Measurements from ENCODE around the gene PADI2. TPM values are rescaled to one million over a fixed set of nuclear protein-coding genes. Genes with fewer than 3 reads are reported as not detected.

PADI2 gene
- total and polyA plus RNA-seq, 2 donors (not counting 1 experiment from before 2014, with no cell fraction given): 0.25 to 14.2 TPM

- H3K9ac ChIP-seq (ENCODE audit: low read length): no peak overlapping the region
- peaks cover 15 to 49% of the 10 kb centered on the region in 2 experiments for H3K36me3 ChIP-seq (replicated peaks in 1 of 2; ENCODE audit: control extremely low read depth in 1 of 2, control insufficient read depth in 1 of 2, extremely low read depth in 1 of 2, insufficient read depth in 2 of 2, low read length in 1 of 2)
- peaks cover 2% of the 10 kb centered on the region for H3K4me1 Mint-ChIP-seq
- no peak overlapping the region for H3K27ac ChIP-seq (ENCODE audit: low read length in 2 of 2)
- WGBS (ENCODE audit: insufficient coverage): 100% methylated on average over 3 of the region's 4 CpGs
- TF ChIP-seq EZH2 (IDR thresholded peaks at IDR 0.05; ENCODE audit: borderline replicate concordance, insufficient read depth, low read depth, low read length, poor library complexity, severe bottlenecking) (no peak), CTCF (IDR thresholded peaks at IDR 0.05) (no peak)
- no peak overlapping the region for H3K27ac Mint-ChIP-seq
- H3K4me3 Mint-ChIP-seq: no peak overlapping the region
- no peaks in the 10 kb centered on the region for H3K9me3 ChIP-seq (ENCODE audit: control extremely low read depth in 1 of 3, control insufficient read depth in 2 of 3, insufficient read depth in 1 of 3, low read length in 2 of 3)
- no peak for ATAC-seq (ENCODE audit: low read depth)
- no peaks in the 10 kb centered on the region for H3K27me3 ChIP-seq (replicated peaks in 1 of 4; ENCODE audit: control extremely low read depth in 1 of 4, control insufficient read depth in 3 of 4, insufficient read depth in 4 of 4, low read length in 3 of 4)
- no peak overlapping the region for H2AFZ ChIP-seq (ENCODE audit: insufficient read depth, low read depth, low read length, poor library complexity, severe bottlenecking)
- no peaks in the 10 kb centered on the region for H3K9me3 Mint-ChIP-seq (ENCODE audit: insufficient read depth)
- H3K79me2 ChIP-seq (ENCODE audit: control insufficient read depth, insufficient read depth, low read length): peaks cover 18% of the 10 kb centered on the region
- H3K27me3 Mint-ChIP-seq: no peaks in the 10 kb centered on the region
- intact Hi-C loops (cut with micrococcal nuclease): no loop called here
- no peak overlapping the region for H3K4me3 ChIP-seq (ENCODE audit: control extremely low read depth in 1 of 5, extremely low read depth in 1 of 5, insufficient read depth in 1 of 5, low read depth in 2 of 5, low read length in 4 of 5)
- ChIA-PET POLR2A (no interaction called here), CTCF (no interaction called here)
- H4K20me1 ChIP-seq (ENCODE audit: control insufficient read depth, insufficient read depth, low read length, poor library complexity, severe bottlenecking): peaks cover 17% of the 10 kb centered on the region
- H3K4me1 ChIP-seq (ENCODE audit: control insufficient read depth in 2 of 2, insufficient read depth in 2 of 2, low read length in 2 of 2): no peaks in the 10 kb centered on the region
- H3K4me2 ChIP-seq (replicated peaks; ENCODE audit: low read depth, low read length, poor library complexity, severe bottlenecking): no peak overlapping the region
- DNase-seq: no peak
These were observed 85.8 kb downstream of the PADI2 start for GRCh38 chr1:17033481-17033880.

GRCh38 chr1:17032741-17033140, 86.5 kb downstream of the PADI2 start:
- Histone ChIP-seq H3K36me3 (replicated peaks in 1 of 2; ENCODE audit: control extremely low read depth in 1 of 2, control insufficient read depth in 1 of 2, extremely low read depth in 1 of 2, insufficient read depth in 2 of 2, low read length in 1 of 2) (peaks cover 15 to 52% of the 10 kb centered on the region in 2 experiments), H3K9me3 (ENCODE audit: control extremely low read depth in 1 of 3, control insufficient read depth in 2 of 3, insufficient read depth in 1 of 3, low read length in 2 of 3) (no peaks in the 10 kb centered on the region), H3K79me2 (ENCODE audit: control insufficient read depth, insufficient read depth, low read length) (peaks cover 12% of the 10 kb centered on the region), H3K4me3 (ENCODE audit: control extremely low read depth in 1 of 5, extremely low read depth in 1 of 5, insufficient read depth in 1 of 5, low read depth in 2 of 5, low read length in 4 of 5) (no peak overlapping the region), H2AFZ (ENCODE audit: insufficient read depth, low read depth, low read length, poor library complexity, severe bottlenecking) (no peak overlapping the region), H3K9ac (ENCODE audit: low read length) (no peak overlapping the region), H3K27me3 (replicated peaks in 1 of 4; ENCODE audit: control extremely low read depth in 1 of 4, control insufficient read depth in 3 of 4, insufficient read depth in 4 of 4, low read length in 3 of 4) (no peaks in the 10 kb centered on the region), H3K4me1 (ENCODE audit: control insufficient read depth in 2 of 2, insufficient read depth in 2 of 2, low read length in 2 of 2) (no peaks in the 10 kb centered on the region), H4K20me1 (ENCODE audit: control insufficient read depth, insufficient read depth, low read length, poor library complexity, severe bottlenecking) (peaks cover 17% of the 10 kb centered on the region), H3K4me2 (replicated peaks; ENCODE audit: low read depth, low read length, poor library complexity, severe bottlenecking) (no peak overlapping the region), H3K27ac (ENCODE audit: low read length in 2 of 2) (no peak overlapping the region)
- 100% methylated on average over 2 of the region's 3 CpGs for WGBS (ENCODE audit: insufficient coverage)
- intact Hi-C loops (cut with micrococcal nuclease): no loop called here
- H3K9me3 Mint-ChIP-seq (ENCODE audit: insufficient read depth): no peaks in the 10 kb centered on the region
- ATAC-seq (ENCODE audit: low read depth) (no peak), DNase-seq (no peak)
- H3K27ac Mint-ChIP-seq: no peak overlapping the region
- no peaks in the 10 kb centered on the region for H3K4me1 Mint-ChIP-seq
- POLR2A ChIA-PET: no interaction called here
- no peak overlapping the region for H3K4me3 Mint-ChIP-seq
- H3K27me3 Mint-ChIP-seq: no peaks in the 10 kb centered on the region
- CTCF ChIA-PET: interaction anchor here (0.6 kb wide), 1 partner anchor 13 kb away, joined by 3 read pairs; no protein-coding TSS in a partner anchor
- TF ChIP-seq EZH2 (IDR thresholded peaks at IDR 0.05; ENCODE audit: borderline replicate concordance, insufficient read depth, low read depth, low read length, poor library complexity, severe bottlenecking) (no peak), CTCF (IDR thresholded peaks at IDR 0.05) (no peak)

Measured in B cell (primary cell).